Pancreas (tissue), 10 donors: ENCODE data around the gene SHISAL2A. TPM values are rescaled to one million over a fixed set of nuclear protein-coding genes. Genes with fewer than 3 reads are reported as not detected.

Experiments used
- ATAC-seq, 4 donors: fragments of 200-7000 bp; cut with Tn5 transposase; one replicate each; pipeline versions ENCODE4 v1.8.0 to v1.9.1; 2020; ENCODE audit warnings: mild to moderate bottlenecking in 4 of 4, moderate library complexity in 4 of 4
- DNase-seq, 6 donors: peaks; one replicate each; pipeline ENCODE4 v3.0.0-alpha.2; 2020
- FAIRE-seq: peaks from 2 replicates; lab custom pipeline; 2012; peaks lifted over from hg19 to GRCh38; lab: Jason Lieb, UNC
- H3K27ac ChIP-seq, 4 donors: fragments of 200-600 bp; sonication (generic); 1 replicate in 3 of 4; 2 replicates in 1 of 4; pipeline versions ENCODE4 v1.5.0 to v1.8.0; 2020
- H3K27me3 ChIP-seq, 4 donors: fragments of 200-600 bp; one replicate each; pipeline ENCODE4 v1.8.0; 2021
- H3K36me3 ChIP-seq, 3 donors: fragments of 200-600 bp; sonication (generic) in 1 of 3; one replicate each; pipeline versions ENCODE4 v1.5.0 to v1.8.0; 2020 to 2021
- H3K4me1 ChIP-seq, 3 donors: fragments of 200-600 bp; one replicate each; pipeline ENCODE4 v1.8.0; 2021
- H3K4me3 ChIP-seq, 4 donors: fragments of 200-600 bp; sonication (generic) in 2 of 4; one replicate each; pipeline versions ENCODE4 v1.5.0 to v1.8.0; 2020 to 2021
- H3K9me3 ChIP-seq, 4 donors: fragments of 200-600 bp; one replicate each; pipeline ENCODE4 v1.8.0; 2021
- WGBS, 2 donors: extraction: QIAGEN DNeasy Blood & Tissue Kit; methylation state at CpG; one replicate each; pipeline ENCODE4 v1.1.7; 2013; 5-methylcytosine and 5-hydroxymethylcytosine counted together
- intact Hi-C, 3 donors: fragments of 100-400 bp; cut with DNase I; formaldehyde crosslinking; loops; one replicate each; pipeline versions ENCODE4 v1.11.1 to v1.14.2; 2022
- polyA plus RNA-seq, 2 donors: library from polyadenylated mRNA; stranded (reverse); fragments of 200-250 nt; gene quantifications; one replicate each; pipeline ENCODE4 v1.2.3, GENCODE V29; 2013
- total RNA-seq, 6 donors: library from RNA; stranded (reverse); fragmentation: NEBNext Ultra II Directional in 4 of 6; extraction: Animal tissue kit (Norgen Biotek cat#: 25700) in 4 of 6; gene quantifications; one replicate each; pipeline versions ENCODE4 v1.2.1 to v1.2.4, GENCODE V29; 2021 to 2023
- TF ChIP-seq, protein P1 (sequence below), 4 donors: fragments of 200-600 bp; sonication (generic) in 3 of 4; IDR thresholded peaks; one replicate each; pipeline versions ENCODE4 v1.5.0 to v1.8.0; 2021; ENCODE audit warnings: antibody characterized with exemption in 4 of 4
- donor health status: healthy with polysubstance abuse.
- donor health status: DM: no; HTN: no; CAD: no; lungs with moderate emphysema.
- donor health status: DM: no; HTN: no; CAD: no.
- donor health status: control.
- donor health status: control.
- donor health status: Bipolar disorder and iron deficiency.
- donor health status: DM: yes; HTN: yes; CAD: no.
- donor health status: DM: no; HTN: no; CAD: no.
- donor health status: DM: no; HTN: no; CAD: no.
- donor health status: DM: yes; HTN: yes; CAD: no.

SHISAL2A gene
- total and polyA plus RNA-seq, 8 donors: 0.19 to 0.66 (median 0.42) TPM; not detected in 3

DNA sequence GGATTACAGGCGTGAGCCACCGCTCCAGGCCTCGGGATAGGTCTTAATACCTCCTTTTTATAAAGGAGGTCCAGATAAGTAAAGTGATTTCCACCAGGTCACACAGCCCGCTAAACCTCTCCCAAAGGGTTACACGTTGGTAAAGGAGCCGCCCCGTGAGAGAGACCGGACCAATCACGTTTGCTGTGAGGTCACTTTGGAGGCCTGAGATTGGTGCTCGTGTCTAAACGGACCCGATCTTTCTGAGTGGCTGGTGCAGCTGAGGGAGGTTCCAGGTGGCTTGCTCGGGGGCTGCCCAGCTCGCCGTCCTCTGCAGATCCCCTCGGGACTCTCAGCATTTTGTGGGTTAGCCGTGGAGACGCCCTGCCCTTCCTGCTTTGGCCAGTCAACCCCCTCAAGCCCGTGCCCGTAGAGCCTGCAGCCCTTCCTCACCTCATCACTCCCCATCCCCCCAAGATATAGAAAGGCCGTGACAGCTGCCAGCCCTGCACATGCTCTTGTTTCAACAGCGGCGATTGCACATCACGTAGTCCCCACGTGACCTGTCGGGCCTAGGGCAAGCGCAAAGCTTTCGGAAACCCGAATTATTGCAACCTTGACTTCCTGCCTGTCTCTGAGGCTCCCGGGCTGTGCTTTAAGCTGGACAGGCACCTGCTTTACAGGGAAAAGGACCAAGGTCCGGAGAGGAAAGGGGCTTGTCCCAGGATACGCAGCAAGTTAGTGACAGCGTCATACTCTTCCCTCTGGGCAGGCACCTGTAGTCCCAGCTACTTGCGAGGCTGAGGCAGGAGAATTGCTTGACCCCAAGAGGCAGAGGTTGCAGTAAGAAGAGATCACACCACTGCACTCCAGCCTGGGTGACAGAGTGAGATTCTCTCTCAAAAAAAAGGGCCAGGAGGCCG, 70.2 kb downstream of the SHISAL2A start:
- DNase-seq (peak; percentile 81 to 94 (median 92)), ATAC-seq (peak; percentile 81 to 93 (median 88)), FAIRE-seq (no peak)
- peaks cover 7 to 10% (median 10%) of the 10 kb centered on the region in 3 donors for H3K4me1 ChIP-seq
- no peaks in the 10 kb centered on the region for H3K9me3 ChIP-seq
- no peaks in the 10 kb centered on the region for H3K36me3 ChIP-seq
- peak overlapping the region; percentile 21 to 57 (median 35) for H3K4me3 ChIP-seq
- H3K27me3 ChIP-seq: no peaks in the 10 kb centered on the region
- TF ChIP-seq, protein P1, sequence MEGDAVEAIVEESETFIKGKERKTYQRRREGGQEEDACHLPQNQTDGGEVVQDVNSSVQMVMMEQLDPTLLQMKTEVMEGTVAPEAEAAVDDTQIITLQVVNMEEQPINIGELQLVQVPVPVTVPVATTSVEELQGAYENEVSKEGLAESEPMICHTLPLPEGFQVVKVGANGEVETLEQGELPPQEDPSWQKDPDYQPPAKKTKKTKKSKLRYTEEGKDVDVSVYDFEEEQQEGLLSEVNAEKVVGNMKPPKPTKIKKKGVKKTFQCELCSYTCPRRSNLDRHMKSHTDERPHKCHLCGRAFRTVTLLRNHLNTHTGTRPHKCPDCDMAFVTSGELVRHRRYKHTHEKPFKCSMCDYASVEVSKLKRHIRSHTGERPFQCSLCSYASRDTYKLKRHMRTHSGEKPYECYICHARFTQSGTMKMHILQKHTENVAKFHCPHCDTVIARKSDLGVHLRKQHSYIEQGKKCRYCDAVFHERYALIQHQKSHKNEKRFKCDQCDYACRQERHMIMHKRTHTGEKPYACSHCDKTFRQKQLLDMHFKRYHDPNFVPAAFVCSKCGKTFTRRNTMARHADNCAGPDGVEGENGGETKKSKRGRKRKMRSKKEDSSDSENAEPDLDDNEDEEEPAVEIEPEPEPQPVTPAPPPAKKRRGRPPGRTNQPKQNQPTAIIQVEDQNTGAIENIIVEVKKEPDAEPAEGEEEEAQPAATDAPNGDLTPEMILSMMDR (IDR thresholded peaks at IDR 0.05): no peak
- H3K27ac ChIP-seq: peak overlapping the region; percentile 81 to 93 (median 92)
- 4% methylated on average over 35 of the region's 35 CpGs for WGBS, 2 donors
- intact Hi-C loops: loop anchor here in 1 of 3 donors (10.0 kb wide), 1 partner anchor 482 kb away; no protein-coding TSS in a partner anchor

DNA sequence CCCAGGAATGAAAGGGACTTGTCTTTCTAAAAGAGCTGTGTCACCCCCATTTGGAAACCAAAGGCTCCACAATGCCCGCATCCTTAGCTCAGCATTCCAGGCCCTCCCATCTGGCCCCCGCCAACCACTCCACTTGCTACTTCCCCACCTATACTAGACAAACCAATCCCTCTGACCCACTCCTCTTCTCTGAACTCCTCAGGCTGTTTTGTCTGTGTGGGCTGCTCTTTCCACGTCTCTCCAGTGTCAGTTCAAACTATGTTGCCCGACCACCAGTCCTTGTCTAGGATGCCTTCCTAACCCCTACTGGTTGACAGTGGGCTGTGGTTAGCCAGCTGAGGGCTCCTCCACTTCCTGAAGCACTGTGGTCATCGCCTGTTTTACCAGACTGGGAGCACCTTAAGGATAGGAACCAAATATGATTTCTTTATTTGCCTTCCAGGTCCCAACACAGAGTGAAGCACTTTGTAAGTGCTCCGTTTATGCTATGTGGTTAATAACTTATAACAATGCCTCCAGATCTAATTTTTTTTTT, 73.2 kb downstream of the SHISAL2A start:
- no peak overlapping the region for H3K27ac ChIP-seq
- no peaks in the 10 kb centered on the region for H3K9me3 ChIP-seq
- 69% methylated on average over 6 of the region's 6 CpGs for WGBS, 2 donors
- no peaks in the 10 kb centered on the region for H3K27me3 ChIP-seq
- FAIRE-seq: no peak
- no peak for DNase-seq
- H3K4me3 ChIP-seq: no peak overlapping the region
- no peaks in the 10 kb centered on the region for H3K36me3 ChIP-seq
- peaks cover 0 to 6% (median 4%) of the 10 kb centered on the region in 3 donors for H3K4me1 ChIP-seq
- TF ChIP-seq, protein P1 (IDR thresholded peaks at IDR 0.05): no peak
- ATAC-seq: no peak
- intact Hi-C loops: loop anchor here in 1 of 3 donors (10.0 kb wide), 1 partner anchor 479 kb away; no protein-coding TSS in a partner anchor

Other genes starting within 250 kb of the SHISAL2A start
- under 1 TPM; 0.09 to 0.43 (median 0.29) TPM for gene ORC1, start 228.7 kb upstream of the SHISAL2A start, total RNA-seq
- gene ORC1, start 228.7 kb upstream of the SHISAL2A start, polyA plus RNA-seq: under 1 TPM; 0.27 to 0.68 TPM
- gene PRPF38A, start 228.6 kb upstream of the SHISAL2A start, total RNA-seq: 10 to 100 TPM; 12.3 to 25.6 (median 19.0) TPM
- gene PRPF38A, start 228.6 kb upstream of the SHISAL2A start, polyA plus RNA-seq: 10 to 100 TPM in 1 of 2 donors, 1 to 10 TPM in 1; 7.8 to 12.3 TPM
- gene TUT4, start 80.1 kb upstream of the SHISAL2A start, total RNA-seq: 10 to 100 TPM; 17.6 to 40.8 (median 24.1) TPM
- gene TUT4, start 80.1 kb upstream of the SHISAL2A start, polyA plus RNA-seq: 10 to 100 TPM; 17.4 to 34.5 TPM
- 10 to 100 TPM in 1 of 6 donors, 1 to 10 TPM in 5; 3.4 to 14.6 (median 7.7) TPM for gene GPX7, start 30.8 kb upstream of the SHISAL2A start, total RNA-seq
- 10 to 100 TPM in 1 of 2 donors, 1 to 10 TPM in 1; 8.8 to 11.2 TPM for gene GPX7, start 30.8 kb upstream of the SHISAL2A start, polyA plus RNA-seq
- 10 to 100 TPM in 3 of 6 donors, 1 to 10 TPM in 3; 7.2 to 18.6 (median 9.4) TPM for gene COA7, start 65.2 kb downstream of the SHISAL2A start, total RNA-seq
- 1 to 10 TPM; 2.1 to 4.8 TPM for gene COA7, start 65.2 kb downstream of the SHISAL2A start, polyA plus RNA-seq
- 10 to 100 TPM in 2 of 6 donors, 1 to 10 TPM in 4; 6.8 to 12.9 (median 8.0) TPM for gene ZYG11B, start 93.3 kb downstream of the SHISAL2A start, total RNA-seq
- gene ZYG11B, start 93.3 kb downstream of the SHISAL2A start, polyA plus RNA-seq: 1 to 10 TPM; 3.2 to 4.1 TPM
- not detected for gene ZYG11A, start 209.6 kb downstream of the SHISAL2A start, total RNA-seq
- gene ZYG11A, start 209.6 kb downstream of the SHISAL2A start, polyA plus RNA-seq: not detected